ENCODE measurements around the gene PARD3. TPM values are rescaled to one million over a fixed set of nuclear protein-coding genes. Genes with fewer than 3 reads are reported as not detected.

The PARD3 gene
- total RNA-seq, 2 donors from 2014 or later, result 32.0 to 61.9 TPM

GRCh38 chr10:34484164-34484563 lies 330.9 kb downstream of the PARD3 start:
- H3K27ac ChIP-seq, result no peak overlapping the region

GRCh38 chr10:34480345-34480744 lies 334.8 kb downstream of the PARD3 start:
- H3K36me3 ChIP-seq, result no peaks in the 10 kb centered on the region
- no peaks in the 10 kb centered on the region for H3K9me3 ChIP-seq
- peak; percentile 70 for TF ChIP-seq POLR2AphosphoS5 (IDR thresholded peaks at IDR 0.05)
- TF ChIP-seq CTCF (IDR thresholded peaks at IDR 0.05), result no peak
- WGBS, result 62% methylated on average over 4 of the region's 4 CpGs
- H3K27me3 ChIP-seq (replicated peaks; ENCODE audit: insufficient read depth), result no peaks in the 10 kb centered on the region
- no peaks in the 10 kb centered on the region for H3K4me1 ChIP-seq (replicated peaks)
- H3K4me3 ChIP-seq, result no peak overlapping the region
- intact Hi-C loops (cut with DNase I), result no loop called here
- H3K27ac ChIP-seq, result no peak overlapping the region
- DNase-seq (ENCODE audit: low spot score), result peak; percentile 57

More at GRCh38 chr10:34484164-34484563, 330.9 kb downstream of the PARD3 start:
- DNase-seq (ENCODE audit: low spot score), result no peak
- H3K4me1 ChIP-seq (replicated peaks), result no peaks in the 10 kb centered on the region
- intact Hi-C loops (cut with DNase I), result no loop called here
- no peak overlapping the region for H3K4me3 ChIP-seq
- H3K27me3 ChIP-seq (replicated peaks; ENCODE audit: insufficient read depth), result no peaks in the 10 kb centered on the region
- TF ChIP-seq POLR2AphosphoS5 (IDR thresholded peaks at IDR 0.05) (no peak), CTCF (IDR thresholded peaks at IDR 0.05) (no peak), POLR2A (IDR thresholded peaks at IDR 0.05) (no peak)
- 49% methylated on average over 4 of the region's 4 CpGs for WGBS
- no peaks in the 10 kb centered on the region for H3K36me3 ChIP-seq
- no peaks in the 10 kb centered on the region for H3K9me3 ChIP-seq

- no peak overlapping the region for H3K4me3 ChIP-seq
- no peaks in the 10 kb centered on the region for H3K4me1 ChIP-seq (replicated peaks)
- 98% methylated on average over 7 of the region's 7 CpGs for WGBS
- no peak for DNase-seq (ENCODE audit: low spot score)
- no peaks in the 10 kb centered on the region for H3K36me3 ChIP-seq
- H3K27ac ChIP-seq, result no peak overlapping the region
- intact Hi-C loops (cut with DNase I), result no loop called here
- TF ChIP-seq POLR2AphosphoS5 (IDR thresholded peaks at IDR 0.05) (no peak), POLR2A (IDR thresholded peaks at IDR 0.05) (no peak), CTCF (IDR thresholded peaks at IDR 0.05) (no peak)
- no peaks in the 10 kb centered on the region for H3K27me3 ChIP-seq (replicated peaks; ENCODE audit: insufficient read depth)
- no peaks in the 10 kb centered on the region for H3K9me3 ChIP-seq
These were observed 335.4 kb downstream of the PARD3 start for GRCh38 chr10:34479520-34480179.

- intact Hi-C loops (cut with DNase I), result no loop called here
- no peaks in the 10 kb centered on the region for H3K27me3 ChIP-seq (replicated peaks; ENCODE audit: insufficient read depth)
- H3K4me1 ChIP-seq (replicated peaks), result no peaks in the 10 kb centered on the region
- H3K4me3 ChIP-seq, result no peak overlapping the region
- DNase-seq (ENCODE audit: low spot score), result no peak
- no peaks in the 10 kb centered on the region for H3K36me3 ChIP-seq
- 69% methylated on average over 2 of the region's 2 CpGs for WGBS
- TF ChIP-seq POLR2AphosphoS5 (IDR thresholded peaks at IDR 0.05), result peak; percentile 39
- no peak for TF ChIP-seq CTCF (IDR thresholded peaks at IDR 0.05)
- H3K27ac ChIP-seq, result no peak overlapping the region
- H3K9me3 ChIP-seq, result no peaks in the 10 kb centered on the region
These were observed 337.8 kb downstream of the PARD3 start for GRCh38 chr10:34477249-34477648.

- H3K27me3 ChIP-seq (replicated peaks; ENCODE audit: insufficient read depth), result no peaks in the 10 kb centered on the region
- no peak for DNase-seq (ENCODE audit: low spot score)
- H3K36me3 ChIP-seq, result no peaks in the 10 kb centered on the region
- no peak overlapping the region for H3K27ac ChIP-seq
- no peaks in the 10 kb centered on the region for H3K4me1 ChIP-seq (replicated peaks)
- intact Hi-C loops (cut with DNase I), result no loop called here
- no peaks in the 10 kb centered on the region for H3K9me3 ChIP-seq
- H3K4me3 ChIP-seq, result no peak overlapping the region
- no peak for TF ChIP-seq POLR2AphosphoS5 (IDR thresholded peaks at IDR 0.05)
- no peak for TF ChIP-seq POLR2A (IDR thresholded peaks at IDR 0.05)
- TF ChIP-seq CTCF (IDR thresholded peaks at IDR 0.05), result no peak
- WGBS, result 93% methylated on average over 3 of the region's 3 CpGs
These were observed 338.5 kb downstream of the PARD3 start for GRCh38 chr10:34476608-34477007.
